ENCODE data around the gene PPTC7.
"Not testable (repeated sequence)": the region's sequence is repeated elsewhere in the genome, so short reads cannot be mapped to it uniquely, and the experiment has no call there.

PPTC7 gene

DNA sequence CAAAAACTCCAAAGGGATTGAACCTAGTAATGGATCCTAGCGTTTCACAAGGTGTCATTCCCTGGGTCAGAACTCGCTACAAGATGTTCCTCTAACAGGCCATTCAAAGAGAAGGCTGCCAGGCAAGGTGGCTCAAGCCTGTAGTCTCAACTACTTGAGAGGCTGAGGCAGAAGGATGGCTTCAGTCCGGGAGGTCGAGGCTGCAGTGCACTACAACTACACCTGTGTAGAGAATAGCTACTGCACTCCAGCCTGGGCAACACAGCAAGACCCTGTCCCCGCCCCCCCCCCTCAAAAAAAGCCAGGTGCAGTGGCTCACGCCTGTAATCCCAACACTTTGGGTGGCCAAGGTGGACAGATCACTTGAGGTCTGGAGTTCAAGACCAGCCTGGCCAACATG, 14.4 kb downstream of the PPTC7 start:
- no peak overlapping the region for H3K9ac ChIP-seq
- no peak overlapping the region for H3K4me3 ChIP-seq
- TF ChIP-seq Cebpa-rat (IDR thresholded peaks at IDR 0.05) = no peak
- H3K36me3 ChIP-seq = peaks cover 23 to 56% (median 42%) of the 10 kb centered on the region in 11 experiments
- no peak overlapping the region for H3K27ac ChIP-seq
- H3K9me3 ChIP-seq (replicated peaks in 1 of 11) = peaks cover 36 to 53% (median 47%) of the 10 kb centered on the region in 11 experiments
- peaks cover 0 to 46% (median 10%) of the 10 kb centered on the region in 10 experiments; a peak in 10 of 20 replicates for H3K4me1 ChIP-seq
- no peak overlapping the region for H3K4me2 ChIP-seq
- peaks cover 49 to 81% (median 61%) of the 10 kb centered on the region in 11 experiments for H4K20me1 ChIP-seq
- no peaks in the 10 kb centered on the region for H3K27me3 ChIP-seq

DNA sequence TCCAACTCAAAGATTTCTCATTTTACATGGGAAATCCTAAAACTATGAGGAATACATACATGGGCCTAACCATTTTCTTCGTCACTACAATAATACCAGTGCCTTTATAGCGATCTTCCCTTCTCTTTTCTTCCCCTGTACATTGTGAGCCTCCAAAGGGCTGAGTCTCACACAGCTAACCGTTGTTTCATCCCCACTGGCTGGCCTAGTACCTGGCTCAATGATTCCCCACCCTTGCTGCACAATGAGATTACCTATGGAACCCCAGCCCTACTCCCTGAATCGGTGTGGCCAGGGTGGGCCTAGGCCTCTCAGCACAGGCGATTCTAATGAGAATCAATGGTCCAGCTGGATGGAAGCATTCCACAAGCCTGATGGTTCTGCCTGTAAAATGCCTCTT, 16.1 kb downstream of the PPTC7 start:
- peaks cover 12 to 60% (median 27%) of the 10 kb centered on the region in 10 experiments; a peak in 18 of 20 replicates for H3K4me1 ChIP-seq
- no peak overlapping the region for H3K9ac ChIP-seq
- no peak for TF ChIP-seq Cebpa-rat (IDR thresholded peaks at IDR 0.05)
- H4K20me1 ChIP-seq = peaks cover 65 to 83% (median 76%) of the 10 kb centered on the region in 11 experiments
- H3K27ac ChIP-seq = no peak overlapping the region
- H3K4me3 ChIP-seq = no peak overlapping the region
- H3K27me3 ChIP-seq = no peaks in the 10 kb centered on the region
- H3K4me2 ChIP-seq = no peak overlapping the region
- H3K36me3 ChIP-seq = peaks cover 7 to 38% (median 25%) of the 10 kb centered on the region in 11 experiments
- peaks cover 22 to 35% (median 29%) of the 10 kb centered on the region in 11 experiments for H3K9me3 ChIP-seq (replicated peaks in 1 of 11)

GRCh38 chr12:110565894-110566871, 16.9 kb downstream of the PPTC7 start:
- no peak for TF ChIP-seq Cebpa-rat (IDR thresholded peaks at IDR 0.05)
- no peak overlapping the region for H3K27ac ChIP-seq
- no peak overlapping the region; a peak in 1 of 22 replicates for H3K9ac ChIP-seq
- H3K4me2 ChIP-seq = peak overlapping the region in 1 of 11 experiments; percentile 12; a peak in 1 of 22 replicates
- H3K9me3 ChIP-seq (replicated peaks in 1 of 11) = peaks cover 14 to 31% (median 21%) of the 10 kb centered on the region in 11 experiments
- peaks cover 0 to 36% (median 18%) of the 10 kb centered on the region in 11 experiments; a peak in 15 of 22 replicates for H3K36me3 ChIP-seq
- no peak overlapping the region for H3K4me3 ChIP-seq
- H4K20me1 ChIP-seq = peaks cover 73 to 87% (median 83%) of the 10 kb centered on the region in 11 experiments
- no peaks in the 10 kb centered on the region for H3K27me3 ChIP-seq
- H3K4me1 ChIP-seq = peaks cover 12 to 68% (median 31%) of the 10 kb centered on the region in 10 experiments; a peak in 18 of 20 replicates

GRCh38 chr12:110564471-110564991, 18.6 kb downstream of the PPTC7 start:
- H3K4me1 ChIP-seq = peaks cover 14 to 83% (median 40%) of the 10 kb centered on the region in 10 experiments; a peak in 19 of 20 replicates
- peak overlapping the region in 3 of 11 experiments; percentile 74 to 87 (median 78); a peak in 6 of 22 replicates for H3K4me2 ChIP-seq
- peaks cover 78 to 100% (median 98%) of the 10 kb centered on the region in 11 experiments for H4K20me1 ChIP-seq

DNA sequence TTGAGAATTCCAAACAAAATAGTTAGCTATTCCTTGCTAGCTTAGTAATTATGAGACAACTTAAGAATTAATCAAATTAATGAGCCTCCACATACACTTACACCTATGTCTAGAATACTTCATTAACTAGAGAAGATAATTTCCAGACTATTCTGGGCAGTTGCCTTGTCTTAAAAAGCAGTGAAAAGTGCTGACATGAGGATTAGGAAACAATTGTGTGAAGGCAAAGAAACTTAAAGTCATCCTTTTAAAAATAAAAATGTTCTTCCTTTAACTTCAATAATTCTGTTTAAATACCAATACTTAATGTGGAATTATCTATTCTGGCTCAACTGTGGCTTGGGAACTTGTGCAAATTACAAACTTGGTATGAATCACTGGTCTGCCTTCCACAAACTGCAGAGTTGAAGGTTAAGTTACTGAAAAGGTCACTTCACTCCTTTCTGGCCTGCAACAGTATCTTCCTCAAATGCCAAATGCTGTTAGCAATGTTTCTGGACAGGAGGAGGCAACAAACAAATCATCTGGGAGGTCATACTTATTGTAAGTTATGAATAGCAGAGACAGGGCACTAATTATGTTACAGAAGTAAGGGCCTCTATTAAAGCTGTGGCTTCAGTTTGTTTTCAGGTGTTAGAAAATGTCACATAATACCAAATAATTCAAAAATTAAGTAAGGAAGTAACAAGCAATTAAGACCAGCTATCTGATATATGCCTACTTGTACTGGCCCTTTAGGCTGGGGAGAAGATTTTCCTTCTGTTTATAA, 19.2 kb downstream of the PPTC7 start:
- no peaks in the 10 kb centered on the region for H3K27me3 ChIP-seq
- peaks cover 7 to 42% (median 26%) of the 10 kb centered on the region in 11 experiments for H3K36me3 ChIP-seq
- peaks cover 77 to 100% (median 99%) of the 10 kb centered on the region in 11 experiments for H4K20me1 ChIP-seq
- peak overlapping the region in 4 of 11 experiments; percentile 3 to 56 (median 40); a peak in 5 of 22 replicates for H3K27ac ChIP-seq
- H3K4me3 ChIP-seq = no peak overlapping the region
- H3K9ac ChIP-seq = peak overlapping the region in 3 of 11 experiments; percentile 22 to 56 (median 53); a peak in 3 of 22 replicates
- H3K4me1 ChIP-seq = peaks cover 20 to 88% (median 46%) of the 10 kb centered on the region in 10 experiments; a peak in 19 of 20 replicates
- H3K4me2 ChIP-seq = peak overlapping the region in 4 of 11 experiments; percentile 62 to 87 (median 76); a peak in 10 of 22 replicates
- H3K9me3 ChIP-seq (replicated peaks in 1 of 11) = peaks cover 0 to 33% (median 19%) of the 10 kb centered on the region in 11 experiments; a peak in 19 of 22 replicates
- no peak for TF ChIP-seq Cebpa-rat (IDR thresholded peaks at IDR 0.05)

More at GRCh38 chr12:110564471-110564991, 18.6 kb downstream of the PPTC7 start:
- Histone ChIP-seq H3K9ac (no peak overlapping the region; a peak in 1 of 22 replicates), H3K27me3 (no peaks in the 10 kb centered on the region), H3K9me3 (replicated peaks in 1 of 11) (peaks cover 3 to 33% (median 19%) of the 10 kb centered on the region in 11 experiments; a peak in 21 of 22 replicates), H3K27ac (peak overlapping the region in 4 of 11 experiments; percentile 3 to 56 (median 36); a peak in 4 of 22 replicates), H3K4me3 (no peak overlapping the region), H3K36me3 (peaks cover 7 to 42% (median 26%) of the 10 kb centered on the region in 11 experiments; a peak in 21 of 22 replicates)
- TF ChIP-seq Cebpa-rat (IDR thresholded peaks at IDR 0.05) = no peak

- Histone ChIP-seq H3K4me2 (peak overlapping the region; percentile 15 to 87 (median 36); a peak in 16 of 22 replicates), H4K20me1 (peaks cover 78 to 100% (median 99%) of the 10 kb centered on the region in 11 experiments), H3K4me1 (peaks cover 26 to 91% (median 51%) of the 10 kb centered on the region in 10 experiments; a peak in 19 of 20 replicates), H3K36me3 (peaks cover 16 to 51% (median 34%) of the 10 kb centered on the region in 11 experiments), H3K9me3 (replicated peaks in 1 of 11) (peaks cover 14 to 35% (median 26%) of the 10 kb centered on the region in 11 experiments; a peak in 21 of 22 replicates)
- H3K4me3 ChIP-seq, H3K27me3 ChIP-seq, H3K9ac ChIP-seq, H3K27ac ChIP-seq: not testable (repeated sequence)
Measured at GRCh38 chr12:110562386-110562785, 20.7 kb downstream of the PPTC7 start.

- 0 out of 22 replicates have a peak overlapping the region, but pooled peaks of 1 of the 11 experiments have one; percentile 23 for H3K9ac ChIP-seq
- H3K27me3 ChIP-seq = no peaks in the 10 kb centered on the region
- TF ChIP-seq Cebpa-rat (IDR thresholded peaks at IDR 0.05) = no peak
- peaks cover 16 to 47% (median 33%) of the 10 kb centered on the region in 11 experiments for H3K36me3 ChIP-seq
- peaks cover 78 to 100% (median 99%) of the 10 kb centered on the region in 11 experiments for H4K20me1 ChIP-seq
- H3K9me3 ChIP-seq (replicated peaks in 1 of 11) = peaks cover 14 to 35% (median 26%) of the 10 kb centered on the region in 11 experiments; a peak in 21 of 22 replicates
- no peak overlapping the region; a peak in 1 of 22 replicates for H3K27ac ChIP-seq
- H3K4me2 ChIP-seq = peak overlapping the region in 5 of 11 experiments; percentile 11 to 87 (median 74); a peak in 7 of 22 replicates
- no peak overlapping the region for H3K4me3 ChIP-seq
- H3K4me1 ChIP-seq = peaks cover 26 to 91% (median 50%) of the 10 kb centered on the region in 10 experiments; a peak in 19 of 20 replicates
Measured at GRCh38 chr12:110561471-110562201, 21.5 kb downstream of the PPTC7 start.
